Measurements from ENCODE around the gene AFF3.

- no peak for TF ChIP-seq POLR2A (IDR thresholded peaks at IDR 0.05)
- TF ChIP-seq, protein P1, sequence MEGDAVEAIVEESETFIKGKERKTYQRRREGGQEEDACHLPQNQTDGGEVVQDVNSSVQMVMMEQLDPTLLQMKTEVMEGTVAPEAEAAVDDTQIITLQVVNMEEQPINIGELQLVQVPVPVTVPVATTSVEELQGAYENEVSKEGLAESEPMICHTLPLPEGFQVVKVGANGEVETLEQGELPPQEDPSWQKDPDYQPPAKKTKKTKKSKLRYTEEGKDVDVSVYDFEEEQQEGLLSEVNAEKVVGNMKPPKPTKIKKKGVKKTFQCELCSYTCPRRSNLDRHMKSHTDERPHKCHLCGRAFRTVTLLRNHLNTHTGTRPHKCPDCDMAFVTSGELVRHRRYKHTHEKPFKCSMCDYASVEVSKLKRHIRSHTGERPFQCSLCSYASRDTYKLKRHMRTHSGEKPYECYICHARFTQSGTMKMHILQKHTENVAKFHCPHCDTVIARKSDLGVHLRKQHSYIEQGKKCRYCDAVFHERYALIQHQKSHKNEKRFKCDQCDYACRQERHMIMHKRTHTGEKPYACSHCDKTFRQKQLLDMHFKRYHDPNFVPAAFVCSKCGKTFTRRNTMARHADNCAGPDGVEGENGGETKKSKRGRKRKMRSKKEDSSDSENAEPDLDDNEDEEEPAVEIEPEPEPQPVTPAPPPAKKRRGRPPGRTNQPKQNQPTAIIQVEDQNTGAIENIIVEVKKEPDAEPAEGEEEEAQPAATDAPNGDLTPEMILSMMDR (IDR thresholded peaks at IDR 0.05) = no peak
These were observed 630.2 kb downstream of the AFF3 start for GRCh38 chr2:99512181-99512591.
